SK-MEL-5 (cell line): Measurements from ENCODE around the gene FANCC. TPM values are rescaled to one million over a fixed set of nuclear protein-coding genes. Genes with fewer than 3 reads are reported as not detected.
"Not testable (repeated sequence)": the region's sequence is repeated elsewhere in the genome, so short reads cannot be mapped to it uniquely, and the experiment has no call there.

Experiments
- DNase-seq: peaks from one replicate; pipeline ENCODE4 v3.0.0-alpha.2; 2016; ENCODE audit warnings: low read depth, low spot score
- in situ Hi-C: cut with HindIII; loops from 2 replicates; pipeline ENCODE4 v1.10.0; 2016; ENCODE audit warnings: low sequenced_read_pairs, high pct_unique_total_duplicates, low pct_unique_long_range_greater_than_20kb
- total RNA-seq: library from RNA; depleted of rRNA; stranded (reverse); fragments of >200 nt; shearing (Covaris generic); gene quantifications from 2 replicates; pipeline ENCODE4 v1.2.3, GENCODE V29; 2014

FANCC gene
- total RNA-seq, 1 experiment from 2014 or later = 4.6 TPM

DNA sequence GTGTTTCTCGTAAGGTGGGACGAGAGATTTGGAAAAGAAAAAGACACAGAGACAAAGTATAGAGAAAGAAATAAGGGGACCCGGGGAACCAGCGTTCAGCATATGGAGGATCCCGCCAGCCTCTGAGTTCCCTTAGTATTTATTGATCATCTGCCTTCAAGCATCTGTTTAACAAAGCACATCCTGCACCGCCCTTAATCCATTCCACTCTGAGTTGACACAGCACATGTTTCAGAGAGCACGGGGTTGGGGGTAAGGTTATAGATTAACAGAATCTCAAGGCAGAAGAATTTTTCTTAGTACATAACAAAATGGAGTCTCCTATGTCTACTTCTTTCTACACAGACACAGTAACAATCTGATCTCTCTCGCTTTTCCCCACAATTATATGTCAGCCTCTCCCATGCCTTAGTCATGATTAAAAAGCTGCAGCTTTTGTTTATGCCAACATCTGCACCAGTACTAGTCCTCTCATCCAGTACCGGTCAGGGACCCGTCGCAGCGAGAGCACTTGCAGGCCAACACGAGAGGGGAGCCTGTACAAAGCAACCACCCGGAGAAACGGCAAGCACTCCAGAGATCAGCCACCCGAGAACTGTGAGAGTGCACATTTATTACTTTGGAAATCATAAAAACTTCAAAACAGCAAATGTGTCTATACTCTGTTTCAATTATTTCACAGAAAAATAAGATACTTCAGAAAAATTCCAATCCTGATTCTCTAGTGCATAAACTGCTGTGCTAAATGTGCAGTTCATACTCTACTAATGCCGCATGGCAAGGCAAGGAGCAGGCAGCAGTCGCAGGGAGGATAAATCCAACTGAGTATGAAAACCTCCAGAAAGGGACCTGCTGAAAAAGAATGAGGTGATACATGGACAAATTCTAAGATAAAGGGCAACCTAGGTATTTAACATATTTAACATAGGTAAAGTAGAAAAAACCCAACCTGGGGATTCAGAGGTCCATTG is 47.4 kb downstream of the FANCC start:
- in situ Hi-C loops, DNase-seq: not testable (repeated sequence)

DNA sequence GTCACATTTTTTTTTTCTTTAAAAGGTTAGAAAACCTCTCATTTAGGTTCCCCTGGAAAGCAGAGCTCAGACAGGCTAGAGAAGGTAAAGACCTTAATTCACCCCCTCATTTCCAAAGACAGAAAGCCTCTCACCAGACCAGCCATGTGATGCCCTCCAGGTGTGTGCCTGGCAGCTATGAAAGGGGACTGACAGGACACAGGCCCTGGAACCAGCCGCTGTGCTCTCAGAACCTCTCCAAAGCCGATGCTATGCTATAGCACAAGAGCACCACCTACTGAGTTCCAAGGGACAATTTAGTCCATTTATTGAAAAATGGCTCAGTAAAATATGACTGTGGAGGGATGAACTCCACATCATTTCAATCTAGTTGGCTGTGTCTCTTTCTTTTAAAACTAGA is 48.8 kb downstream of the FANCC start:
- in situ Hi-C loops = no loop called here
- peak; percentile 65 for DNase-seq

DNA sequence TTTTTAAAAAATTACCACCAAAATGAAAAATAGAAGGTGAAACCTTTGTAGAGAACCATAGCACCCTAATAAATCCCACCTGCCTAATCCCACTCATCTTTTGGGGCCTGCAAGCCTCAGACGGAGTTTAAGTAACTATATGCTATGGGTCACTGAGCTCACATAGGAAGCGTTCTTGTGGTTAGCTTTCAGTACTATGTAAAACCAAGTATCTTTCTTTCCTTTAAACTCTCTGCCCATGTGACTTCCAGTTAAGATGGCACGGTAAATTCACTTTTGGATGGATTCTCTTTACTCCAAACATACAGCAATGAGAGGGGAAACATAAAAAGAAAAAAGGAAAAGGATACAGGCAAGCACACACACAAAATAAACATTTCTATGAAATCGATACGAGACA is 50.9 kb downstream of the FANCC start:
- DNase-seq = no peak
- in situ Hi-C loops = no loop called here

DNA sequence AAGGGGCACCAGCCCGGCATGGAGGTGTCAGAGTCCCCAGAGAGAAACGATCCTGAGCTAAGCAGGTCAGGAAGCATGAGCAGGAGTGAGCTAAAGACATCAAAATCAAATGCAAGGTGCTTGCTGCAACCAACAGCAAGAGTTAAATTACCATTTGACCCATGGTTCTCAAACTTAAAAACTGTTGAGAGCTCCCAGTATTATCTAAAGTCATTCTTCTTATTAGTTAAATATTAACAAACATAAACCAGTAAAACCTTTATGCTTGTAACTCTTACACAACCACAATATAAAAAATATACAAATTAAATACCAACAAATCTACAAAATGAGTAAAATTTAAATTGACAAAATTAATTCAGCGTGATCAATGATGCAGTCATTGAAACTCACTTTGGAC is 51.5 kb downstream of the FANCC start:
- in situ Hi-C loops = no loop called here
- no peak for DNase-seq

DNA sequence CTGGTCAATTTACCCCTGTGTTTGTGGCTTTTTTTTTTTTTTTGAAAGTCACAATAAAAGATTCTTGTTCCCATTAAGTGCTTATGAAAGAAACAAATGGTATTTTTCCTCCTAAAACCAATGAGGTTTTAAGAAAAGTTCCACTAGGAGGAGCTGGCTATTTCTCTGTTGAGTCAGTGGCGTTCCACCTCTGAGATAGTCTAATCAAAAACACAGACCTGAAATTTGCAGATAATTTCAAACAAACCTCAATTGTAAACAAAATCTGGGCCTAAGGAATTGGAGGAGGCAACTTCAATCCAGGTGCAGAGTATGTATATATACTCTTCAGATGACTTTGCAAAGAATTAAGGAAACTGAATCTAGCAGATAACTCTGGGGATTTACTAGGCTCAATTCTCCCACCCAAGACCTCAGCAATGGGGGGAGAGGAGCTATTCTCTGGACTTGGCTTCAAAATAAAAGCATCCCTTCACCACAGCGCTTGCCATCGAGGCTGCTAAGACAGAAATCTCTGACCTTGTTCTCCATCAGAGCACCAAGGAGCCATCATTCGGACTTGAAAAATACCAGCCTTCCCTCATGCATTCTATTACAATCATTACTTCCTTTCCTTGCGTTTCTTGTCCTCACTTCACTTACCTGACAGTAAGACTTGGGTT is 52.4 kb downstream of the FANCC start:
- peak; percentile 58 for DNase-seq
- in situ Hi-C loops = no loop called here

DNA sequence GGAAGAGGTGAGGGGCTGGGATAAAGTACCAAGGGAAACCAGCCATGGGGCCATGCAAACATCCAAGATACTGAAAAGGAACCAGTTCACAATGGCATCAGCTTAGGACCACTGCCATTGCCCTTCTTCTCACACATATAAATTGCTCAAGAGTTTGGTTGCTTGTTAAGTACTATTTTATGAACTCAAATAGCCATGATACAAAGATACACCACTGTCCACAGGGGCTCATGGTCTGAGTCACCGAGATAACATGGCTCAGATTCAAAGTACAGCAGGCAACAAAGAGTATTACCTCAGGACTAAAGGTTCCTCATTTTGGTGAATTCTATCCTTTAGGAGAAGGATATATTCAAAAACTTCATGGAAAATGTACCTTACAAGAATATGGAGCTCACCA is 55.6 kb downstream of the FANCC start:
- in situ Hi-C loops = no loop called here
- no peak for DNase-seq

DNA sequence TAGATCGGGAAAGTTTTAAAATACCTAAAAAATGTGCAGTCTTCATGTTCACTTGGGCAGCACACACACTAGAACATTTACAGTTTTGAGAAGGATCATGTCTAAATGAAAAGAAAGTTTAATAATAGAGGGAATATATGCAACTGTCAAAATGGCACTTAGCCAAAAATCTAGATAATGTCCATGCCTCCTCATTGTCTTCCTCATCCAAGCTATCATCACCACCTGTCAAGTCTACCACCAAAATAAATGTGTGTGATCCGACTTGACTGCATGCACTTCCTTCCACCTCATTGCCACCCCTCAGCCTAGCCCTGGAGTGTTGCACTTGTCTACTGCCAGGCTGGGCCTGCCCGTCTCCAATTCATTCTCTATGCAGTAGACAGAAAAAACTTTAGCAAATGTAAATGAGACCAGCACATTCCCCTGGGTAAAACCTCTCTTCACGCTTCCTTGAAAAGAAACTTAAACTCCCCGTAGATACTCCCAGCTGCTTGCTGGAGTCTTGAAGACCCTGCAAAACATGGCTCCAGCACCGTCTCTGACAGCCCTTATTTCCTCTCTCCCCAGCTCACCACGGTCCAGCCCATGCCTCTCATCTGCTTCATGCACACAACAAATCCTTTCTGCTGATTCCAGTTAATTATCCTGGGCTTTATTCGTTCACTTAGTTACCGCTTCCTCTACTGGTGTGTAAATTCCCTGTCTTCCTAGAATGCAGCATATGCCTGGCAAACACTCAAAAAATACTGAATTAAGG is 66.9 kb downstream of the FANCC start:
- no peak for DNase-seq
- in situ Hi-C loops = no loop called here

DNA sequence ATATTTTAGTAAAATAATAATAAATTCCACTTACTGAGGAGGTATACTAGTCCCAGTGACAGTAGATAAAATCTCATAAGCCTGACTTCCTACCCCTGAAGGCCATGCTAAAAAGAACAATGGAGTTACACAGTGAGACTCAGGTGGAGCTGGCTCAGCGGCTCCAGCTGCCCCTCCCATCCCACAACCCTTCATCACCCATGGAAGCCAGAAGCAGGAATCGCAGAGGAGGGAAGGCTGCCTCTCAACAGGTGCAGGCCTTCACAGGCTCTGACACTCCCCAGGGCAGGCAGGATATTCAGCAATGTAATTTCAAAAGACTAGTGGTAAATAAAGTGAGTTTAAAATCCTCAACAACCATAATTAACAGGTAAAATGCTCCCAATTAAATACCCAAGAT is 67.5 kb downstream of the FANCC start:
- DNase-seq = no peak
- in situ Hi-C loops = no loop called here

DNA sequence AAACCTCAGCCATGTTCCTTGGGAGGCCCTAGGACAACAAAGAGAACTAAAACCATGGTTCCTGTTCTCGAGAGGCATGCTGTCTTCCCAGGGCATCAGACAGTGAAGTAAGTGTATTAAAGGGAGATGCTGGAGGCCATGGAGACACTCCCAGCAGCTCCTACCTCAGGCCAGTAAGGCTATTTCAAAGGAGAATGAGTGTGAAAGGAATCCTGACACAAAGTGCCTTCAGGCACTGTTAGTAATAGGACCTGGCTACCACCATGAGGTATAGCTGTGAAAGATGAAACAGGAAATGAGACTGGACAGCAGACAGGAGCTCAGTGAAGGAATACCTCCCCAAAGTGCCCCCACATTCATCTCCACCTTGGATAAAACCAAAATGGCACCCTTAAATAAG is 71.0 kb downstream of the FANCC start:
- in situ Hi-C loops = no loop called here
- no peak for DNase-seq

DNA sequence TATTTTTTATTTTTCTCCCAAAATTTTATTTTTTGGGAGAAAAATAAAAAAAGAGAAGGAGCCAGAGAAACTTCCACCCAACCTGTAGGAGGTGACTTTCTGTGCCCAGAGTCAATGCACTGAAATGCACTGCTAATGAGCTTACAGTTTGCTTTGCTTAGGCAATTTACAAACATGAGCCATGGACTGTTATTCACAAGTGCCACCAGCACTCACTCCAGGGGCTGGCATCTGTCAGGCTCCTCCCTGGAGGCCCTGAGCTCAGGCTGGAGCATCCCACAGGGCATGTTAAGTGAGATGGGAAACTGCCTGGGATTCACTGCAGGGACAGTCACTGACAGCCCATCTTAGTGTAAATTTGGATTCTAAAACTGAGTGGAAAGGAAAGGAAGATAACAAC is 74.9 kb downstream of the FANCC start:
- no peak for DNase-seq
- in situ Hi-C loops = no loop called here

DNA sequence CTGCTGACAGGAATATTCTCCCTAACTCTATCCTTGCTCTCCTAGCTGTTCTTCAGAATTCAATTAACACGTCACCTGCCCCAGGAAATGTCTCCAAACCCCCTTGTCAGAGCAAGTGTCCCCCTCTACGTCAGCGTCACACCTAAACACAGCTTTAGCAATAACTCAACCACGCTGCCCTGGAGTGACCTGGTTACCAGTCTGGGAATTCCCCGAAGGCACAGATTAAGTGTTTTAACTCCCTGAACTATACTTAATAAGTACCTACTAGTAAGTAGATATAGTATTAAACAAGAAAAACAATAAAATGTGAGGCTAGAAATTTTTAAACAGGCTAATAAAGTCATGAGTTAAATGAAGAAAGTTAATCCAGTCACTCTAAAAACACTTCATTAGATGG is 78.4 kb downstream of the FANCC start:
- in situ Hi-C loops = no loop called here
- no peak for DNase-seq

DNA sequence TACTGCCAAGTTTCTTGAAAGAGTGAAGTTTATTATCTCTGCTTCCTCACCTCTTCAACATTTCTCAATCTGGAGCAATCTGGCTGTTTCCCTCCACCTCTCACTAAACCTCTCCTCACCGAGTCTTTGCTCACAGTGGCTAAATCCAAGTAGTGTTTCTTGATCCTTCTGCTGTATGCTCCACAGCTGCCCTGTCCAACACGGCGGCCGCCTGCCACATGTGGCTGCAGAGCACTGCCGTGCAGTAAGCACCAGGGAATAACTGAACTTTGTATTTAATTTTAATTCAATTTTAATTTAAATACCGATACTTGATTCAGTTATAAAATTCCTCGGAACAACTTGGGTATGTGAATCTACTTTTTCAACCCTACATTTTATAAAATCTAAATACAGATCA is 80.2 kb downstream of the FANCC start:
- in situ Hi-C loops = no loop called here
- DNase-seq = no peak

DNA sequence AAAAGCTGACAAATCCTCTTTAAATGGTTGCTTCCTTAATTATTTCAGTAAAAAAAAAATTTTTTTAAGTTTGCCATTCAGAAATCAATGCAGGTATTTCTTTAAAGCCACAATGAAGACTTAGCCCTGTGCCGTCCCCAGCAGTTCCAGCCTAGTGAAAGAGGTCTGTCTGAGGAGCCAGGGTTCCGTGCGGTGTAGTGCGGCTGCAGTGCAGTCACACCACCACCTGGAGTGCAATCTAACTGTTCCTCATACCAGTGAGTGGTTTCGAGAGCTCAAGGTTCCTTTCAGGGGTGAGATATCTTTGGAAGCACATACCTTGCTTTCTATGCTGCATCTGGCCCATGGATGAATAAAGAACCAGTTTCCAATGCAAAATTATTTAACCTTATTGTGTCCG is 87.5 kb downstream of the FANCC start:
- in situ Hi-C loops = no loop called here
- no peak for DNase-seq

DNA sequence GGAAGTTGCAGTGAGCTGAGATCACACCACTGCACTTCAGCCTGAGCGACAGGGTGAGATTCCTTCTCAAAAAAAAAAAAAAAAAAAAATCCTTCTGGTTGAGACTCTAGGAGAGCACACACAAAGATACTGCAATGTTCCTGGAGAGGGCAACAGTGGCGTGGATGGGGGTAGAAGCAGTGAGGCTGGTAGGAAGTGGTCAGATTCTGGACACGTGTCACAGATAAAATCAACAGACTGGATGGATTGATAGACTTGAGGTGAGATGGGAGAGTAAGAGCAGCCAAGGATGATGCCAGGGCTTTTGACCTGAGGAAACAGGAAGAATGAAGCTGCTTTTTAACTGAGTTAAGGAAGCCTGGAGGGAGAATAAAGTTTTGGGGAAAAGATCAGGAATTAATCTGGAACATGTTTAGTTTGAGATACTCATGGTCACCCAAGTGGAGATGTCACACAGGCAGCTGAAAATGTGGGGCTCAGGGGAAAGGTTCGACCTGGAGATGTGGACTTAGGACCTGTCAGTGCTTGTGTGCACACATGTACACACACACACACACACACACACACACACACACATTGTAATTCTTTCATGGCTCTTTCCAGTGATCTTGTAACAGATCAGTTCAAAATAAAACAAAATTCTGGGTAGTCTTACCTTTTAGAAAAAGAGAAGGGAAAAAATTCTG is 88.1 kb downstream of the FANCC start:
- DNase-seq = no peak
- in situ Hi-C loops = no loop called here

DNA sequence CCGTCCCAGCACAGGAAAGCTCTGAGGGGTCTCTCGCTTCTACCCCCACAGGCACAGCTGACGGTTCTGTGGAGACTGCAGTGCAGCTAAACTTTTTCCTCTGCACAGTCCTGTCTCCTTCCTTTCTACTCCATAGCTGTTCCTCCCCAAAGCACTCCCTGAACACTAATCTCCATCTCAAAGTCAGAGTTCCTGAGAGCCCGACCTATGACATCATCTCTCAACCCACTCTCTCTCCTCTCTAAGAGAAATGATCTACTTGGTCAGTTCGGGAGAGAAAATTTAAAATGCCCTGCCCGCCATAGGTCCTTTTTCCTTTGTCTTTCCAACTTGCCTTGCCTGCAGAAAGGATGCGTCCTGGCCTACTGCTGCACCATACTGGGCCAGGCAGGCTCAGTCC is 90.6 kb downstream of the FANCC start:
- in situ Hi-C loops = no loop called here
- DNase-seq = no peak

DNA sequence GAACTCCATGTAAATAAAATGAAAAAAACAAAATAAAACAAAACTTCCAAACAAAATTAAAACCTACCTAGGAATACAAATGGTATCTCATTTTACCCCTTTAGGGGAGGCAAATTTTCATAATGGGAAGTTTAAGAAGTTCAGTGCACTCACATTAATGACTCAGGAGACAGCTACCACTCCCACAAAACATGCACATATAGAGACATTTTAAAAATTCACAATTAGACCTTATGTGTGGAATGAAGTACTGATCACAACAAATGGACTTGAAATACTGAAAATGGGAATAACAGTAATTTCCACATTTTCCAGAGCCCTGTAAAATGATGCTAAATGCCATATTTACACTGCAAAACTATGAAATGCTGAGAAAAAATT is 91.8 kb downstream of the FANCC start:
- in situ Hi-C loops = no loop called here
- DNase-seq = no peak

DNA sequence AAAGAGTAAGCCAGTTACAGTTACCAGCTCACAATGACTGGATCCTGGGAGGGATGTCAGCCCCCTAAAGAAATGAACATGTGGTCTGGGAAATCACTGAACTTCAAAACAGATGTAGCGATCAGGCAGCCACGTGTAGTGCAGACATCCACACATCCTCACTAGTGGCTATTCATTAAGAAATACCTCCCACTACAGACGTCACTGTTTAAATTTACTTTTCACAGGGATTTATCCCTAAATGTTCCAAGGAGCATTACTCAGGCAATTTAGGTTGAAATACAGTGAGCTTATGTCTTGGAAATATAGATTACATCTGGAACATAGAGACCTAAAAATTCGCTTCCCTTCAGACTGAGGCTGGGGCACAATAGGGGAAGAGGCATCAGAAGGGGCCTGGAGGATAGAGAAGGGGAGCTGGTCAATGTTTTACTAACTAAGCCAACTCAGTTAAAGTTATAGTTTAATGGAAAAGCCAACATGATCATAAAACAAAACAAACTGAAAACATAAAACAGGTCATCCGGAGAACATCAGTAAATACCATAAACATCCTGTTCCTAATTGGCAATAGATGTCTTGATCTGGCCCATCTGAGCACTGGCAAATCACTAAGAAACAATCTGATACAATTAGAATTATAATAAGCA is 92.3 kb downstream of the FANCC start:
- no peak for DNase-seq
- in situ Hi-C loops = no loop called here
